K562 (cell line): Measurements from ENCODE around the gene TSPOAP1.

Source experiments
- ATF3 ChIP-seq, 2 experiments: fragments of 450-650 bp in 1 of 2; sonication (generic) in 1 of 2; formaldehyde crosslinking in 1 of 2; IDR thresholded peaks in 1 of 2; conservative IDR thresholded peaks in 1 of 2; 2 replicates each; pipeline versions ENCODE4 v1.6.1 to v1.8.1; 2016 to 2023; ENCODE audit warnings: mild to moderate bottlenecking in 2 of 2, moderate library complexity in 2 of 2, inconsistent platforms in 1 of 2, missing genetic modification reagents in 1 of 2
- BRF2 ChIP-seq: IDR thresholded peaks from 3 replicates; pipeline ENCODE4 v1.6.1; 2011; ENCODE audit warnings: borderline replicate concordance, mild to moderate bottlenecking; ENCODE audit not compliant: insufficient read length, insufficient read depth
- CTCF ChIP-seq, 3 experiments: IDR thresholded peaks in 2 of 3; conservative IDR thresholded peaks in 1 of 3; 2 replicates each; pipeline ENCODE4 v1.5.1; 2011 to 2012; ENCODE audit warnings: low read length in 3 of 3, mild to moderate bottlenecking in 3 of 3, control low read depth in 2 of 3, improper control_type of control experiment in 1 of 3, inconsistent platforms in 1 of 3, low read depth in 1 of 3, mixed read lengths in 1 of 3, moderate library complexity in 1 of 3; ENCODE audit not compliant: insufficient read depth in 2 of 3
- E2F6 ChIP-seq, 2 experiments: IDR thresholded peaks; 2 replicates each; pipeline ENCODE4 v1.6.1; 2011; ENCODE audit warnings: borderline replicate concordance in 1 of 2, control low read depth in 1 of 2, low read depth in 1 of 2, low read length in 1 of 2, mild to moderate bottlenecking in 1 of 2, mixed read lengths in 1 of 2, moderate library complexity in 1 of 2; ENCODE audit not compliant: insufficient read depth in 1 of 2, insufficient read length in 1 of 2, poor library complexity in 1 of 2, severe bottlenecking in 1 of 2; ENCODE audit errors: extremely low read depth in 1 of 2
- ESRRB ChIP-seq: fragments of 250-450 bp; sonication (Bioruptor Pico); IDR thresholded peaks from 2 replicates; pipeline ENCODE4 v1.5.0; 2020; ENCODE audit warnings: mild to moderate bottlenecking, moderate library complexity, borderline replicate concordance
- FOXM1 ChIP-seq, 2 experiments: fragments of 450-650 bp in 1 of 2; sonication (generic) in 1 of 2; formaldehyde crosslinking in 1 of 2; IDR thresholded peaks; 2 replicates each; pipeline versions ENCODE4 v1.6.1 to v1.9.0; 2017 to 2022; ENCODE audit warnings: low read depth in 2 of 2, mild to moderate bottlenecking in 2 of 2, missing genetic modification reagents in 1 of 2, moderate library complexity in 1 of 2
- HCFC1 ChIP-seq: IDR thresholded peaks from 2 replicates; pipeline ENCODE4 v1.6.1; 2012; ENCODE audit warnings: low read depth, low read length, improper control_type of control experiment
- HDAC6 ChIP-seq: IDR thresholded peaks from 2 replicates; pipeline ENCODE4 v1.6.1; 2012; ENCODE audit warnings: low read depth, mild to moderate bottlenecking, control low read depth, inconsistent platforms, low read length, moderate library complexity
- KAT7 ChIP-seq: sonication (generic); formaldehyde crosslinking; IDR thresholded peaks from 2 replicates; pipeline ENCODE4 v1.8.0; 2022; ENCODE audit warnings: missing genetic modification reagents, mild to moderate bottlenecking, borderline replicate concordance
- NFE2L1 ChIP-seq: fragments of 450-650 bp; IDR thresholded peaks from 2 replicates; pipeline ENCODE4 v1.6.1; 2016; ENCODE audit warnings: missing genetic modification characterization, low read depth, mild to moderate bottlenecking, missing compliant biosample characterization, moderate library complexity, borderline replicate concordance
- POLR2A ChIP-seq: fragments of 450-650 bp; conservative IDR thresholded peaks from 2 replicates; pipeline ENCODE4 v1.6.1; 2016
- THAP7 ChIP-seq: fragments of 250-450 bp; sonication (Bioruptor Pico); IDR thresholded peaks from 2 replicates; pipeline ENCODE4 v1.5.0; 2021
- ZNF3 ChIP-seq: fragments of 250-450 bp; sonication (Bioruptor Pico); IDR thresholded peaks from 2 replicates; pipeline ENCODE4 v1.5.0; 2021; ENCODE audit warnings: mild to moderate bottlenecking, moderate library complexity
- ZNF589 ChIP-seq: fragments of 200-800 bp; sonication (Bioruptor generic); IDR thresholded peaks from 2 replicates; pipeline ENCODE4 v1.6.1; 2016; ENCODE audit warnings: low read depth, missing genetic modification characterization, missing compliant biosample characterization

- no peak for TF ChIP-seq KAT7 (CRISPR knock-in tag)
- TF ChIP-seq BRF2 = no peak
- TF ChIP-seq ZNF3 (CRISPR knock-in tag) = no peak
- TF ChIP-seq ZNF589 (CRISPR knock-in tag) = no peak
- TF ChIP-seq ATF3 (IDR thresholded peaks at IDR 0.05) = no peak
- no peak for TF ChIP-seq ATF3 (CRISPR knock-in tag; conservative IDR thresholded peaks at IDR 0.05)
- no peak for TF ChIP-seq THAP7 (CRISPR knock-in tag)
- TF ChIP-seq HDAC6 = no peak
- no peak for TF ChIP-seq FOXM1 (IDR thresholded peaks at IDR 0.05; ENCODE audit: low read depth)
- no peak for TF ChIP-seq FOXM1 (CRISPR knock-in tag; IDR thresholded peaks at IDR 0.05; ENCODE audit: low read depth)
- no peak for TF ChIP-seq POLR2A
- TF ChIP-seq CTCF (IDR thresholded peaks at IDR 0.05 in 2 of 3, conservative IDR thresholded peaks at IDR 0.05 in 1 of 3; ENCODE audit: insufficient read depth in 2 of 3, low read depth in 1 of 3, low read length in 3 of 3) = no peak
- TF ChIP-seq NFE2L1 (tag) = no peak
- no peak for TF ChIP-seq HCFC1
- no peak for TF ChIP-seq ESRRB (CRISPR knock-in tag)
- no peak for TF ChIP-seq E2F6 (IDR thresholded peaks at IDR 0.05; ENCODE audit: borderline replicate concordance in 1 of 2, extremely low read depth in 1 of 2, insufficient read depth in 1 of 2, insufficient read length in 1 of 2, low read depth in 1 of 2, low read length in 1 of 2, poor library complexity in 1 of 2, severe bottlenecking in 1 of 2)
These were observed 9.9 kb downstream of the TSPOAP1 start for GRCh38 chr17:58318627-58319172.
